Subcutaneous abdominal adipose tissue (tissue), 5 donors: ENCODE measurements around the gene SNPH.
A peak's percentile ranks its signal among the peaks of the same experiment; 100 is the strongest.

Source experiments
- H3K27ac ChIP-seq: one replicate; pipeline ENCODE4 v1.7.0; 2013; ENCODE audit warnings: low read depth, mild to moderate bottlenecking, inconsistent platforms, low read length, moderate library complexity
- H3K27me3 ChIP-seq, 5 donors: one replicate each; pipeline ENCODE4 v1.7.0; 2013; ENCODE audit warnings: low read length in 5 of 5, inconsistent platforms in 1 of 5; ENCODE audit not compliant: control insufficient read depth in 5 of 5, insufficient read depth in 4 of 5
- H3K36me3 ChIP-seq, 5 donors: one replicate each; pipeline ENCODE4 v1.7.0; 2013; ENCODE audit warnings: low read length in 5 of 5; ENCODE audit not compliant: control insufficient read depth in 5 of 5, insufficient read depth in 5 of 5
- H3K4me1 ChIP-seq, 5 donors: one replicate each; pipeline ENCODE4 v1.7.0; 2013; ENCODE audit warnings: low read length in 5 of 5, mild to moderate bottlenecking in 3 of 5, moderate library complexity in 1 of 5; ENCODE audit not compliant: control insufficient read depth in 5 of 5, insufficient read depth in 5 of 5
- H3K4me3 ChIP-seq, 5 donors: one replicate each; pipeline ENCODE4 v1.7.0; 2013; ENCODE audit warnings: low read length in 5 of 5, low read depth in 1 of 5
- H3K9ac ChIP-seq, 5 donors: one replicate each; pipeline ENCODE4 v1.7.0; 2013; ENCODE audit warnings: low read length in 5 of 5, mild to moderate bottlenecking in 4 of 5, moderate library complexity in 3 of 5
- H3K9me3 ChIP-seq, 5 donors: one replicate each; pipeline ENCODE4 v1.7.0; 2013; ENCODE audit warnings: low read length in 5 of 5; ENCODE audit not compliant: control insufficient read depth in 5 of 5
- donor health status: healthy.
- donor health status: healthy.
- donor health status: healthy.
- donor health status: healthy.
- donor health status: healthy.

SNPH gene

GRCh38 chr20:1322511-1323245 lies 56.6 kb downstream of the SNPH start:
- H3K4me3 ChIP-seq: peak overlapping the region in 1 of 5 donors; percentile 29
- H3K36me3 ChIP-seq: no peaks in the 10 kb centered on the region
- peak overlapping the region in 2 of 5 donors; percentile 63 to 79 for H3K9ac ChIP-seq
- peaks cover 25 to 64% (median 53%) of the 10 kb centered on the region in 5 donors for H3K4me1 ChIP-seq
- H3K27me3 ChIP-seq: peaks cover 0 to 3% (median 0%) of the 10 kb centered on the region in 5 donors
- H3K9me3 ChIP-seq: no peaks in the 10 kb centered on the region
- peak overlapping the region; percentile 100 for H3K27ac ChIP-seq

- Histone ChIP-seq H3K9ac (peak overlapping the region in 2 of 5 donors; percentile 63 to 79), H3K27ac (peak overlapping the region; percentile 100)
These were observed 57.2 kb downstream of the SNPH start for GRCh38 chr20:1323256-1323655.

GRCh38 chr20:1323830-1324597 lies 57.9 kb downstream of the SNPH start:
- H3K27ac ChIP-seq: peak overlapping the region; percentile 100
- peak overlapping the region in 1 of 5 donors; percentile 36 for H3K4me3 ChIP-seq
- H3K9ac ChIP-seq: peak overlapping the region in 3 of 5 donors; percentile 38 to 60 (median 48)
- H3K4me1 ChIP-seq: peaks cover 33 to 75% (median 66%) of the 10 kb centered on the region in 5 donors
- H3K9me3 ChIP-seq: no peaks in the 10 kb centered on the region
- H3K27me3 ChIP-seq: peaks cover 0 to 3% (median 0%) of the 10 kb centered on the region in 5 donors
- no peaks in the 10 kb centered on the region for H3K36me3 ChIP-seq

More at GRCh38 chr20:1323256-1323655, 57.2 kb downstream of the SNPH start:
- H3K27me3 ChIP-seq: peaks cover 0 to 3% (median 0%) of the 10 kb centered on the region in 5 donors
- H3K9me3 ChIP-seq: no peaks in the 10 kb centered on the region
- no peaks in the 10 kb centered on the region for H3K36me3 ChIP-seq
- H3K4me1 ChIP-seq: peaks cover 31 to 67% (median 59%) of the 10 kb centered on the region in 5 donors
- H3K4me3 ChIP-seq: peak overlapping the region in 1 of 5 donors; percentile 29

GRCh38 chr20:1324598-1325172 lies 58.6 kb downstream of the SNPH start:
- H3K9ac ChIP-seq: peak overlapping the region; percentile 48 to 100 (median 99)
- H3K4me1 ChIP-seq: peaks cover 33 to 81% (median 72%) of the 10 kb centered on the region in 5 donors

GRCh38 chr20:1325173-1326030 lies 59.3 kb downstream of the SNPH start:
- Histone ChIP-seq H3K4me1 (peaks cover 37 to 88% (median 79%) of the 10 kb centered on the region in 5 donors), H3K4me3 (peak overlapping the region; percentile 69 to 88 (median 79)), H3K27ac (peak overlapping the region; percentile 100), H3K9me3 (no peaks in the 10 kb centered on the region), H3K36me3 (no peaks in the 10 kb centered on the region), H3K9ac (peak overlapping the region; percentile 97 to 100 (median 99)), H3K27me3 (peaks cover 0 to 3% (median 0%) of the 10 kb centered on the region in 5 donors)

More at GRCh38 chr20:1324598-1325172, 58.6 kb downstream of the SNPH start:
- peaks cover 0 to 3% (median 0%) of the 10 kb centered on the region in 5 donors for H3K27me3 ChIP-seq
- H3K27ac ChIP-seq: peak overlapping the region; percentile 100
- peak overlapping the region; percentile 41 to 88 (median 76) for H3K4me3 ChIP-seq
- H3K36me3 ChIP-seq: no peaks in the 10 kb centered on the region
- H3K9me3 ChIP-seq: no peaks in the 10 kb centered on the region

GRCh38 chr20:1326031-1326930 lies 60.2 kb downstream of the SNPH start:
- H3K4me3 ChIP-seq: peak overlapping the region; percentile 54 to 88 (median 79)
- peaks cover 41 to 90% (median 84%) of the 10 kb centered on the region in 5 donors for H3K4me1 ChIP-seq
- peaks cover 0 to 3% (median 0%) of the 10 kb centered on the region in 5 donors for H3K27me3 ChIP-seq
- no peaks in the 10 kb centered on the region for H3K36me3 ChIP-seq
- H3K9me3 ChIP-seq: no peaks in the 10 kb centered on the region
- peak overlapping the region; percentile 67 to 99 (median 97) for H3K9ac ChIP-seq
- peak overlapping the region; percentile 100 for H3K27ac ChIP-seq

- H3K27ac ChIP-seq: peak overlapping the region; percentile 100
- peaks cover 40 to 87% (median 75%) of the 10 kb centered on the region in 5 donors for H3K4me1 ChIP-seq
- H3K9ac ChIP-seq: peak overlapping the region; percentile 46 to 99 (median 91)
- H3K36me3 ChIP-seq: no peaks in the 10 kb centered on the region
- no peaks in the 10 kb centered on the region for H3K9me3 ChIP-seq
- H3K27me3 ChIP-seq: peaks cover 0 to 3% (median 0%) of the 10 kb centered on the region in 5 donors
- H3K4me3 ChIP-seq: peak overlapping the region in 1 of 5 donors; percentile 2
These were observed 61.2 kb downstream of the SNPH start for GRCh38 chr20:1327241-1327653.

- H3K4me3 ChIP-seq: peak overlapping the region in 2 of 5 donors; percentile 2 to 6
- H3K9me3 ChIP-seq: no peaks in the 10 kb centered on the region
- H3K27me3 ChIP-seq: peaks cover 0 to 3% (median 0%) of the 10 kb centered on the region in 5 donors
- peaks cover 0 to 7% (median under 1%) of the 10 kb centered on the region in 5 donors for H3K36me3 ChIP-seq
- H3K9ac ChIP-seq: peak overlapping the region; percentile 57 to 99 (median 68)
- H3K4me1 ChIP-seq: peaks cover 39 to 89% (median 69%) of the 10 kb centered on the region in 5 donors
- peak overlapping the region; percentile 100 for H3K27ac ChIP-seq
These were observed 62.0 kb downstream of the SNPH start for GRCh38 chr20:1327827-1328679.
